Progenitor cell of endocrine pancreas (in vitro differentiated cells): ENCODE results near the gene HIVEP3. TPM values are rescaled to one million over a fixed set of nuclear protein-coding genes. Genes with fewer than 3 reads are reported as not detected.

Source experiments
- DNase-seq: peaks from one replicate; pipeline ENCODE4 v3.0.0; 2021; ENCODE audit warnings: low spot score; ENCODE audit not compliant: unreplicated experiment
- H3K27ac Mint-ChIP-seq: 2 replicates; pipeline ENCODE4 v1.8.0; 2021; ENCODE audit warnings: mild to moderate bottlenecking, moderate library complexity, mixed read lengths
- H3K27me3 Mint-ChIP-seq: 2 replicates; pipeline ENCODE4 v1.8.0; 2021; ENCODE audit warnings: mixed read lengths
- H3K36me3 Mint-ChIP-seq: 2 replicates; pipeline ENCODE4 v1.8.0; 2022; ENCODE audit warnings: mixed read lengths; ENCODE audit not compliant: insufficient read depth
- H3K4me1 Mint-ChIP-seq: 2 replicates; pipeline ENCODE4 v1.8.0; 2021; ENCODE audit warnings: low read depth, mixed read lengths
- H3K4me3 Mint-ChIP-seq: 2 replicates; pipeline ENCODE4 v1.8.0; 2021; ENCODE audit warnings: low read depth, mild to moderate bottlenecking, moderate library complexity, mixed read lengths
- H3K9me3 Mint-ChIP-seq: 2 replicates; pipeline ENCODE4 v1.8.0; 2021; ENCODE audit warnings: low read depth, mixed read lengths
- total RNA-seq: library from RNA; stranded (reverse); gene quantifications from 2 replicates; pipeline ENCODE4 v1.2.1, GENCODE V29; 2021
- TF ChIP-seq, protein P1 (sequence below): fragments of 200-600 bp; sonication (generic); IDR thresholded peaks from one replicate; pipeline ENCODE4 v1.5.0; 2021; ENCODE audit warnings: antibody characterized with exemption, mild to moderate bottlenecking; ENCODE audit not compliant: unreplicated experiment

Gene HIVEP3
- total RNA-seq, 1 donor from 2014 or later = 1.1 TPM

DNA sequence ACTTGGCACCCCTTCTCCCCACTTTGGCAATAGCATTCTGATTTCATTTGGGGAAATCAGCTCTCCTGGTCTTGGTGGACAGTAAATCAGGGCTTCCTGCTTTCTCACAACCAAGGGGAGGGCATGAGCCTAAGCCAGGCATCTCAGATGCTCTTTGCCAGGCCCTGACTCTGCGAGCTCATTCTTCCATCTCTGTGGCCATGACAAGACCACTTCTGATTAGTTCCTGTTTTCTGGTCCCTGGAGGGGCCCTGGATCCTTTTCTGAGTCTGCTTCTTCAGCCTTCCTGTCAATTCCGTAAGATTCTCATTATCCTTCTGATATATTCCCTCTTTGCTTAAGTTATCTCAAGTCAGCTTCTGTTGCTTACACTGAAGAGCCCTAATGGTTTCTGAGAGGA is 210.4 kb downstream of the HIVEP3 start:
- DNase-seq = no peak
- peaks cover 2% of the 10 kb centered on the region for H3K4me1 Mint-ChIP-seq
- TF ChIP-seq, protein P1, sequence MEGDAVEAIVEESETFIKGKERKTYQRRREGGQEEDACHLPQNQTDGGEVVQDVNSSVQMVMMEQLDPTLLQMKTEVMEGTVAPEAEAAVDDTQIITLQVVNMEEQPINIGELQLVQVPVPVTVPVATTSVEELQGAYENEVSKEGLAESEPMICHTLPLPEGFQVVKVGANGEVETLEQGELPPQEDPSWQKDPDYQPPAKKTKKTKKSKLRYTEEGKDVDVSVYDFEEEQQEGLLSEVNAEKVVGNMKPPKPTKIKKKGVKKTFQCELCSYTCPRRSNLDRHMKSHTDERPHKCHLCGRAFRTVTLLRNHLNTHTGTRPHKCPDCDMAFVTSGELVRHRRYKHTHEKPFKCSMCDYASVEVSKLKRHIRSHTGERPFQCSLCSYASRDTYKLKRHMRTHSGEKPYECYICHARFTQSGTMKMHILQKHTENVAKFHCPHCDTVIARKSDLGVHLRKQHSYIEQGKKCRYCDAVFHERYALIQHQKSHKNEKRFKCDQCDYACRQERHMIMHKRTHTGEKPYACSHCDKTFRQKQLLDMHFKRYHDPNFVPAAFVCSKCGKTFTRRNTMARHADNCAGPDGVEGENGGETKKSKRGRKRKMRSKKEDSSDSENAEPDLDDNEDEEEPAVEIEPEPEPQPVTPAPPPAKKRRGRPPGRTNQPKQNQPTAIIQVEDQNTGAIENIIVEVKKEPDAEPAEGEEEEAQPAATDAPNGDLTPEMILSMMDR = no peak
- H3K36me3 Mint-ChIP-seq = no peaks in the 10 kb centered on the region
- no peak overlapping the region for H3K27ac Mint-ChIP-seq
- no peak overlapping the region for H3K4me3 Mint-ChIP-seq
- H3K9me3 Mint-ChIP-seq = no peaks in the 10 kb centered on the region
- peaks cover 20% of the 10 kb centered on the region for H3K27me3 Mint-ChIP-seq

- TF ChIP-seq, protein P1 = no peak
- Mint-ChIP-seq H3K27me3 (peaks cover 20% of the 10 kb centered on the region), H3K9me3 (no peaks in the 10 kb centered on the region), H3K36me3 (no peaks in the 10 kb centered on the region), H3K4me1 (no peaks in the 10 kb centered on the region), H3K27ac (no peak overlapping the region), H3K4me3 (no peak overlapping the region)
- DNase-seq = no peak
Observed at GRCh38 chr1:41707793-41708192, 210.9 kb downstream of the HIVEP3 start.

DNA sequence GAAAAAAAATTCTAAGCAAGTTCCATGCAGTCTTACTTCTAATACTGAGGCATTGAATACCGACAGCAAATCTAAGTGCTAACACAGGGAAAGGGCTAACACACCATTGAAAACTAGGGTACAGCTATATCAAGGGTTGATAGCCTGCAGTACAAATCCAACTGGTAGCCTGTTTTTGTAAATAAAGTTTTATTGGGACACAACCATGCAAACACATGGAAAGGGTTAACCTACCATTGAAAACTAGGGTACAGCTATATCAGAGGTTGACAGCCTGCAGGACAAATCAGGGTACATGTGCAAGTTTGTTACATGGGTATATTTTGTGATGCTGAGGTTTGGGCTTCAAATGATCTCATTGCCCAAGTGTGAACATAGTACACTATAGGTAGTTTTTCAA is 212.9 kb downstream of the HIVEP3 start:
- Mint-ChIP-seq H3K4me3 (no peak overlapping the region), H3K27ac (no peak overlapping the region), H3K27me3 (peaks cover 17% of the 10 kb centered on the region), H3K4me1 (no peaks in the 10 kb centered on the region), H3K36me3 (no peaks in the 10 kb centered on the region), H3K9me3 (no peaks in the 10 kb centered on the region)
- DNase-seq = no peak
- TF ChIP-seq, protein P1 = no peak

DNA sequence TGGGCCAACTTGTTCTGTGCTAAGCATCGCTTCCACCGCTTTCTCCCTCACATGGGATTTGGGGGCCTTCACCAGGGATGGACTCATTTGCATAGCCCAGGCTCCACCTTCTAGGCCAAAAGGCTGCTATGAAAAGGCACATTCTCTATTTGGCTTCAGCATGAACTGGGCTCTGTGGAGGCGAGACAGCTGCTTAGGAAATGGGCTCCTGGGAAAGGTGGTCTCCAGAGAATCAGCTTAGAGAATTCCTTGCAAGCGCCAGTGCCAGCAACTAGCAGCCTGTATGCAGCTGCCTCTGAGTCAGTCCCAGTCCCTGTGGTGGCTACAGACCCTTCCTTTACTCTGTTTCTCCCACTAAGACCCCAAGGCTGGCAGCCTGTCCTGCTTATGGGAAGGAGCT is 214.5 kb downstream of the HIVEP3 start:
- Mint-ChIP-seq H3K4me3 (no peak overlapping the region), H3K4me1 (no peaks in the 10 kb centered on the region), H3K27ac (no peak overlapping the region), H3K36me3 (no peaks in the 10 kb centered on the region), H3K9me3 (no peaks in the 10 kb centered on the region), H3K27me3 (peaks cover 13% of the 10 kb centered on the region)
- TF ChIP-seq, protein P1 = no peak
- DNase-seq = no peak

GRCh38 chr1:41702771-41703170 is 216.0 kb downstream of the HIVEP3 start:
- Mint-ChIP-seq H3K4me3 (no peak overlapping the region), H3K27me3 (peaks cover 16% of the 10 kb centered on the region), H3K36me3 (no peaks in the 10 kb centered on the region), H3K9me3 (no peaks in the 10 kb centered on the region), H3K4me1 (no peaks in the 10 kb centered on the region), H3K27ac (no peak overlapping the region)
- no peak for DNase-seq
- TF ChIP-seq, protein P1 = no peak
